NOMO-1 treated with dmso at 0.1 percent for 144 hours (cell line): ENCODE results near the gene DLGAP4.
"Not testable (repeated sequence)": the region's sequence is repeated elsewhere in the genome, so short reads cannot be mapped to it uniquely, and the experiment has no call there.

Source experiments
- DNase-seq: peaks from one replicate; lab custom pipeline; 2025; ENCODE audit not compliant: unreplicated experiment; lab: John Stamatoyannopoulos, UW

The DLGAP4 gene

GRCh38 chr20:36496707-36497669 is 190.8 kb downstream of the DLGAP4 start:
- DNase-seq: no peak

- DNase-seq: no peak
Measured at GRCh38 chr20:36497856-36498255, 191.7 kb downstream of the DLGAP4 start.

DNA sequence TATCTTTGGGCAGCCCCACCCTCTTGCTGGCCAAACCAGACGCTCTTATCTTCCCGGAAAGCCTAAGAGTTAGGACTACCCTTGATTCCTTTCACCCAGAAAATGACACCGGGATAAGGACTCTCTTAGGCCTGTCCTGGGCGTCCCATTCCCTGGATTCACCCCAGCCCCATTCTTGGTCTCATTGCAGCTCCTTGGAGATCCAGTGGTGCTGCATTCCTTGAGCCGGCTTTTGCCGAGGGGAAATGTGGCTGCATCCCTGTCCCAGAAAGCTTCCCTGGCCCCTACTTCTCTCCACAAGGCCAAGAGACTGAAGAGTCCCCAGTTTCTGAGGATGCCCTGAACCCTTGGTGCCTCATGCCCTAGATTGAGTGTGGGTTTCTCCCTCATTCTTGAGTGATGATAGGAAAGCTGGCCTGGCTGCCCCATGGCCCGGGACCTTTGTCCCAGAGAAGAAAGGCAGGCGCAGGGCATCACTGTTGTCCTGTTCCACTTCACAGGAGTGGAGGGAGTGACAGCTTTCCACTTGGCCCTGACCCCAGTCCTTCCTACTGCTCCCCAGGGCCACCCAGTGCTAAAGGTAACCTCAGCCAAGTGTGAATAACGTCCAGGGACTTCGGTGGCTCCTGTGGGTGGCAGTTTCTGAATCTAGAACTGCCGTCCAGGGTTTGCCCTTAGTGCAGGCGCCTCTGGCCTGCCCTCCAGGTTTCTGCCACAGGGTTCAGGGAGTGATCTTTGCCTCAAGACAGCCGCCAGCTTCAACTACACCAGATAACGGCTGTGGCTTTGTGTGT is 192.4 kb downstream of the DLGAP4 start:
- no peak for DNase-seq

DNA sequence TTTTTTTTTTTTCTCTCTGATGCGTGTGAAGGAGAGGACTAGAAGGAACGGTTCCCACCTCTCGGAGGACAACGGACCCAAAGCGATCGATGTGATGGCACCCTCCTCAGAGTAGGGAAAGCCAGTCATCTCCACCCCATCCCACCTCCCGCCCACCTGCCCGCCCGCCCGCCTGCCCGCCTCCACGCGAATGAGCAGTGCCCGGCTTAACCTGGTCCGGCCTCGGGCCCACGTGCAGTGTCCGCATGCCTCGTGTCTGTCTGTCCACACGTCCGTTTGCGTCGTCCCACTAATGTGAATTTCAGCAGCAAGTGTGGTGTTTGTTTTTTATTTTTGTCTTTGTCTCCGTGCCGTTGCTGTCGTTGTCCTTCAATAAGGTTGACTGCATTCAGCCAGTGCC is 193.1 kb downstream of the DLGAP4 start:
- DNase-seq: no peak

DNA sequence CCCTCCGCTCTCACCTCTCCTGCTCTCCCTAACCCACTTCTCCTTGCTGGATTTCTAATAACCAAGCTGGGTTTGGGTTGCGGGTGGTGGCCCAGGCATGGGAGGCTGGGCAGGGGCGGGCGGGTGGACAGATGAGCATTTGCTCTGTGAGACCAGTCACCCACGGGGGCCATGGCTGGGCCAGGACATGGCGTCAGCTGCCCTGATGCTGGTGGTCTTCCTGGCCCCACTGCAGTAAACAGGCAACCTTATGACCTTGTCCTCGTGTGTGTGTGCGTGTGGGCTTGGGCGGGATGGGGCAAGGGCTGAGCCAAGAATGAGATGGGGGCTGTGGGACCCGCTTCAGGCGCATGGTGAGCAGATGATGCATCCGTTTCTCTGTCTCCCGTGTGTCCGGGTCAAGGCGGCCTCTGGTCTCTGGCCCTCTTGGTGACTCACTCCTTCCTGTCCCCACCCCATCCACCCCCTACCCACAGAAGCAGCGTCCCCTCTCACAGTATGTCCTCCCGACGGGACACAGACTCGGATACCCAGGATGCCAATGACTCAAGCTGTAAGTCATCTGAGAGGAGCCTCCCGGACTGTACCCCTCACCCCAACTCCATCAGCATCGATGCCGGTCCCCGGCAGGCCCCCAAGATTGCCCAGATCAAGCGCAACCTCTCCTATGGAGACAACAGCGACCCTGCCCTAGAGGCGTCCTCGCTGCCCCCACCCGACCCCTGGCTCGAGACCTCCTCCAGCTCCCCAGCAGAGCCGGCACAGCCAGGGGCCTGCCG is 193.8 kb downstream of the DLGAP4 start:
- DNase-seq: no peak

DNA sequence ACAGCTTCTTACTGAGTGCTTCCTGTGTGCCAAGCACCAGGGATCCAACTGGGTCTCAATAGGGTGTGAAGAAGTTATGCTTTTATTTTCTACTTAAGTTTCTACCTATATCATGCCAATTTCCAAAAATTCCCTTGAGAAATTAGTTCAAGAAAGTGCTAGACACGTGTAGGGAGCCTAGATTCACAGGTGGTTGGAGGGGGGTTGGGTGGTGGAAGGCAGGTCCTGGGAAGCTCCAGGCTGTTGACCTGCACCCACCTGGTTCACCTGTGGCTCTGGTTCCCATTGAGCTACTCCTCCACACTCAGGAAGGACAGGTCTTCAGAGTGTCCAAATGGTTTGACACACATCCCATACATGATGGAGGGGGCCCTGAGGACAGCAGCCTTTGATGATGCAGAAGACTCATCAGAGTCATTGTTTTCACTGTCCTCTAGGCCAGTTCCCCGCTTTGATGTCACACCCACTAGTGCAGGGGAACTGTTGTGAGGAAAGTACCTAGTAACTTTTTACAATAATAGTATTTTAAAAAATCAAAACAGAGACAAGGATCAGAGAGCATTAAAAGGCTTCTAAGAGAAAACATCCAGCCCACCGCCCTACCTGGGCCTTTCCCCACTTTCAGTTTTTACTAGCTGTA is 195.3 kb downstream of the DLGAP4 start:
- no peak for DNase-seq

DNA sequence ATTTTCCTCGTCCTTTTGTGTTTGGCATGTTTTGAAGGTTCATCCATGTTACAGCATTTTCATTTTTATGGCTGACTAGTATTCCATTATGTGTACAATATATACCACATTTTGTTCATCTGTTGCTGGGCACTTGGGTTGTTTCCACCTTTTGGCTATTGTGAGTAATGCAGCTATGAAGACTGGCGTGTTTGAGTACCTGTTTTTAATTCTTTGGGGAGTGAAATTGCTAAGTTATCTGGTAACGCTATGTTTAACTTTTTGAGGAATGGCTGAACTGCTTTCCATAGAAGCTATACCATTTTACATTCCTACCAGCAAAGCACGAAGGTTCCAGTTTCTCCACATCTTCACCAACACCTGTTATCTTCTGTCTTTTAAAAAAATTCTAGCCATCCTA is 198.2 kb downstream of the DLGAP4 start:
- no peak for DNase-seq

GRCh38 chr20:36506253-36506652 is 200.1 kb downstream of the DLGAP4 start:
- DNase-seq: no peak

DNA sequence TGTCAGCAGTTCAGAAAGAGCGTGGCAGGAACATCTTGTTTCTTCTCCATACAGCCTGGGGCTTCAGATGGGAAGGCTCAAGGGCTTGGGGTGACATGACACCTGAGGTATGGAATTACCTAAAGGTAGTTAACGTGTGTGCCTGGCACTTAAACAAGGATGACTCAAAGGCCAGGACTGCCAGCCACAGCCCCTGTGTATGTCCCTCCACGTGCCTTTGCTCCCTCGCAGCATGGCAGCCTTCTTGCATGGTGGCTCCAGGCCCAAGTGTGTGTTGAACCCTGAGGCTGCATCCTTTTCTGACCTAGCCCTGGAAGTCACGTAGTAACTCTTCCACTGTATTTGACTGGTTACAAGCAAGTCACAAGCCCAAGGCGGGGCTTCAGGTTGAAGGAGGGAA is 201.6 kb downstream of the DLGAP4 start:
- DNase-seq: no peak

GRCh38 chr20:36519012-36519719 is 213.0 kb downstream of the DLGAP4 start:
- no peak for DNase-seq

- DNase-seq: no peak
Measured at GRCh38 chr20:36519944-36520343, 213.8 kb downstream of the DLGAP4 start.

DNA sequence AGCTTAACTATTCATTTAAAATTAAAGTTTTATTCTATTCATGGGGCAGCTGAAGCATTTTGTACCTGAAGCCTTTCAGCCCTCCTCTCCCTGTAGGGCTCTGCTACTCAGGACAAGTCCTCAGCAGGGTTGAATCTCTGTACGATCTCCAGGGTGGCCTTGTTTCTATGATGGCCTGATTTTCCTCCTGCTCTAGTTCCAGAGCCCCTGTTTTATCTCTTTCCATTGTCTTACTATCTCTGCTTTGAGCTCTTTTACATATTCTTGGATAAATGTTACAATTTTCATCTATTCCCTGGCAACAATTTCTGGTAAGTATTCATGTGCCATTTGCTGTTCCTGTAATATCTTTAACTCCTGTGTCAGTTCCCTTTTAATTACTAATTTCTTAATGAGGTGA is 215.4 kb downstream of the DLGAP4 start:
- no peak for DNase-seq

- not testable (repeated sequence) for DNase-seq
Measured at GRCh38 chr20:36522412-36522811, 216.3 kb downstream of the DLGAP4 start.

DNA sequence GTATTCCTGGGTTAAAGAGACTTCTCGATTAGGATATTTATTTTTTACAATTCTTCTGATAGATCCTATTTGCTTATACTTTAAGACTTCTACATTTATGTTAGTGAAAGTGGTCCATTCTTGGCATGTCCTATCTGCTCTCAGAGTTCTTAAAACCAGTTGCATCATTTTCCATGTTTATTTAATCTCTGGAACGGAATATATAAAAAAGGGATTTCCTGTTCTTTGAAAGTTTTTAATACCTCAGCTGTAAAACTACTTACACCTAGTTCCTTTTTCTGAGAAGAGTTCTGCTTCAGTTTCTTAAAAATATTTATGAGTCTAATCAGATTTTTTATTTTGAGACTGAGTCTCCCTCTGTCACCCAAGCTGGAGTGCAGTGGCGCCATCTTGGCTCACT is 217.2 kb downstream of the DLGAP4 start:
- DNase-seq: no peak

DNA sequence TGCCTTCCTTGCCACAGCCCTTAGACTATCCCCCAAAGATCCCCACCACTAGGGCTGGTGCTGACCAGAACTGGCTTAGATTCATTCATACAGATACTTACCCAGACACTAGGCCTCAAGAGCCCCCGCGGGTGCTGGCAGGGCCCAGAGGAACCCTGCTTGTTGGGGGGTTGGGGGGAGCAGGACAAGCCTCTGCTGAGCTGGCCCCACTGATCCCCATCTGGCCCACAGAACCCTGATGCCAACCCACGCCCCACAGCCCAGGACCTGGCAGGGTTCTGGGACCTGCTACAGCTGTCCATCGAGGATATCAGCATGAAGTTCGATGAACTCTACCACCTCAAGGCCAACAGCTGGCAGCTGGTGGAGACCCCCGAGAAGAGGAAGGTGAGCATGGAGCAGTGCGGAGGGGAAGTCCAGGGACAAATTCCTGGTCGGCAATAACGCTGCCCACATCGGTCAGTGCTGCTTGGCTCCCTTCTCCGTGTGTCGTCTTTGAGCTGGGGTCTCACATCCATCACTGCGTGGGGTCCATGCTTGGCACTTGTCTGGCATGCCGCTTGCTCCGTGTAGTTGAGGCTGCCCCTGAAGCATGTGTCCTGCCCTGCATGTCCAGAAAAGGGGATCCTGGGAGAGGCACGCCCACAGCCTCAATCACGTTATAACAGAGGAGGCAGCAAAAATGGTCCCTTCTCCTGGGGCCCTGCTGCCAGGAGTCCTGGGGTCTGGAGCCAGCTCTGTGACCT is 219.7 kb downstream of the DLGAP4 start:
- DNase-seq: no peak

- no peak for DNase-seq
Measured at GRCh38 chr20:36526521-36527011, 220.4 kb downstream of the DLGAP4 start.

DNA sequence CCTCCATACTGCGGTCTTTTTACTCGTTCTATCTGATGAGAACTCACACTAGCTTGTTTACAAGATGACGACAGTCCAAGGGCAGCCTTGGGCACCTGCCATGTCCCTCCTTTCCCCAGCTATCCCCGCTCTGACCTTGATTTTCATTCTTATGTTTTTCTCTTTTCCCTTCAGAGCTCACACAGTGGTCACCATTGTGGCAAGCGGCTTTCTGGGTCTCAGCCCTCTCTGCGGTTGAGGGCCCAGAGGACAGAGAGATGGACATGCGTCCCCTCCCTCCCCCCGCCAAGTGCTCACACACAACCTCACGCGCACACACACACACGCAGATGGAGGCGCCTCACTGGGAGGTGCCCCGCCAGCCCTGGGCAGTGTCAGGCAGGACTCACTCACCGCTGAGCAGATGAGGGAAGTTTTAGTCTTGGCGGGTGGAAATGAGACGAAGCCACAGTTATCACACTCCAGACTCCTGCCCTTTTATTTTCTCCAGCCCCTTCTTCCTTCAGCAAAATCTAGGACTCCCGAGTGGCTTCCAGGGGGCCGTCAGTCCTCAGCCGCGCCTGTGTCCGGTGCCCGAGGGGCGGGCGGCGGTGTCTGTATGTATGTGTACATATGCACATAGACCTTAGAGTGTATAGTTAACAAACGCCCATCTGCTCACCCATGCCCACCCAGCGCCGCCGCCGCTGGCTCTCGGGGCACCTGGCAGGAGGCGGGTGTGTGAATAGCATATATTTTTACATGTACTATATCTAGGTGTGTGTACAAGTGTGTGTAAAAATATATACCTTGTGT is 221.4 kb downstream of the DLGAP4 start:
- no peak for DNase-seq

DNA sequence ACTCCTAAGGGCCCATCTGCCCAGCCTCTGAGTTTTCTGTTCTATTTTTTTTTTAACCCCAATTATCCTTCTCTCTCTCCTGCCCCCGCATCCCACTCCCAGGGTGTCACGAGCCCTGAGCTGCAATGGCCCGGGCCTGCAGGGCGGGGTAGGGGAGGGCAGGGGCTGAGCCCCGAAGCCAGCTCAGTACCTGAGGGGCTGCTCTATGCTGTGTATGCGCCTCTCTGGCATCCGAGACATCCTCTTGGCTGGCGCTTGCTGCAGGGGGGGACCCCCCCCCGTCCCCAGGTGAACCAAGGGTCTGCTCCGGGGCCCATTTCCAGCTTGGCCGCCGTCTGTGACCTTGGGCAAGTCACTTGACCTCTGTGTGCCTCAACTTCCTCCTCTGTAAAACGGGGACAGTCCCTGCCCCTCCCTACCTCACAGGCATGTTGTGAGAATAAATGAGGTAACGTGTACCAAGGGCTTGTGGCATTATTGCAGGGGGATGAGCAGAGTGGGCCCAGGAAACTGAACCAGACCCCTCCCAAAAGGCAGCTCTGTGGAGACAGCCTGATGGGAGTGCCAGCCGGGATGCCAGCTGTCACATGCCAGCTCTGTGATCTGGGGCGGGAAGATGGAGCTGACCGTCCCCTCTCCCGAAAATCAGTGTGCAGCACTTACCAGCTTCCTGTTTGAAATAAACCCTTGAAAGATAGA is 222.2 kb downstream of the DLGAP4 start:
- DNase-seq: no peak
